CD4-positive, alpha-beta T cell treated with Interleukin-2 at 100 ng/mL for 4 hours (primary cell): ENCODE results near the gene RAB7A.
"Not testable (repeated sequence)": the region's sequence is repeated elsewhere in the genome, so short reads cannot be mapped to it uniquely, and the experiment has no call there.

Experiments used
- DNase-seq: peaks from one replicate; pipeline ENCODE4 v3.0.0-alpha.2; 2020; ENCODE audit warnings: low spot score

Gene RAB7A

GRCh38 chr3:128760042-128760441 lies 34.1 kb downstream of the RAB7A start:
- no peak for DNase-seq

GRCh38 chr3:128760881-128761280 lies 34.9 kb downstream of the RAB7A start:
- DNase-seq = no peak

GRCh38 chr3:128761392-128761791 lies 35.4 kb downstream of the RAB7A start:
- DNase-seq = no peak

- peak; percentile 19 for DNase-seq
Observed at GRCh38 chr3:128763967-128764366, 38.0 kb downstream of the RAB7A start.

GRCh38 chr3:128764863-128765262 lies 38.9 kb downstream of the RAB7A start:
- DNase-seq = no peak

- DNase-seq = no peak
Observed at GRCh38 chr3:128767094-128767750, 41.2 kb downstream of the RAB7A start.

GRCh38 chr3:128768471-128768870 lies 42.5 kb downstream of the RAB7A start:
- DNase-seq = no peak

- DNase-seq = no peak
Observed at GRCh38 chr3:128770387-128770786, 44.4 kb downstream of the RAB7A start.

GRCh38 chr3:128773189-128773588 lies 47.2 kb downstream of the RAB7A start:
- not testable (repeated sequence) for DNase-seq

GRCh38 chr3:128773592-128773991 lies 47.6 kb downstream of the RAB7A start:
- not testable (repeated sequence) for DNase-seq

- no peak for DNase-seq
Observed at GRCh38 chr3:128775241-128775640, 49.3 kb downstream of the RAB7A start.

GRCh38 chr3:128775906-128776542 lies 50.0 kb downstream of the RAB7A start:
- no peak for DNase-seq

GRCh38 chr3:128780101-128780837 lies 54.3 kb downstream of the RAB7A start:
- DNase-seq = no peak

- no peak for DNase-seq
Observed at GRCh38 chr3:128781164-128781563, 55.2 kb downstream of the RAB7A start.

- DNase-seq = no peak
Observed at GRCh38 chr3:128782282-128783146, 56.5 kb downstream of the RAB7A start.

- DNase-seq = no peak
Observed at GRCh38 chr3:128783774-128784173, 57.8 kb downstream of the RAB7A start.

GRCh38 chr3:128784232-128784631 lies 58.2 kb downstream of the RAB7A start:
- peak; percentile 44 for DNase-seq

GRCh38 chr3:128784843-128785242 lies 58.9 kb downstream of the RAB7A start:
- DNase-seq = no peak

GRCh38 chr3:128786434-128787020 lies 60.5 kb downstream of the RAB7A start:
- DNase-seq = no peak

- peak; percentile 73 for DNase-seq
Observed at GRCh38 chr3:128787256-128788253, 61.6 kb downstream of the RAB7A start.
